Measurements from ENCODE around the gene FAM162A. TPM values are rescaled to one million over a fixed set of nuclear protein-coding genes. Genes with fewer than 3 reads are reported as not detected.
A peak's percentile ranks its signal among the peaks of the same experiment; 100 is the strongest.
"Not testable (repeated sequence)": the region's sequence is repeated elsewhere in the genome, so short reads cannot be mapped to it uniquely, and the experiment has no call there.

FAM162A gene
- total RNA-seq, 2 experiments from 2014 or later: 51.3 to 63.9 TPM

GRCh38 chr3:122364490-122364889, 19.5 kb upstream of the FAM162A start:
- Mint-ChIP-seq H3K9me3 (ENCODE audit: low read depth) (no peaks in the 10 kb centered on the region), H3K4me3 (no peak overlapping the region), H3K27me3 (no peaks in the 10 kb centered on the region), H3K27ac (peak overlapping the region; percentile 84), H3K4me1 (peaks cover 25% of the 10 kb centered on the region), H3K36me3 (peaks cover 35% of the 10 kb centered on the region)
- DNase-seq (no peak), ATAC-seq (no peak)
- CTCF ChIA-PET: interaction anchor here (1.2 kb wide), 1 partner anchor 20 kb away, joined by 4 read pairs; the partner anchor contains the start of gene FAM162A

GRCh38 chr3:122365073-122365472, 18.9 kb upstream of the FAM162A start:
- CTCF ChIA-PET: interaction anchor here (1.2 kb wide), 1 partner anchor 19 kb away, joined by 4 read pairs; the partner anchor contains the start of gene FAM162A
- Mint-ChIP-seq H3K9me3 (ENCODE audit: low read depth) (no peaks in the 10 kb centered on the region), H3K27me3 (no peaks in the 10 kb centered on the region), H3K36me3 (peaks cover 34% of the 10 kb centered on the region), H3K4me1 (peaks cover 25% of the 10 kb centered on the region), H3K4me3 (no peak overlapping the region), H3K27ac (peak overlapping the region; percentile 84)
- no peak for DNase-seq
- ATAC-seq: peak; percentile 33

GRCh38 chr3:122365582-122366378, 18.2 kb upstream of the FAM162A start:
- ATAC-seq: peak; percentile 83
- H3K27me3 Mint-ChIP-seq; DNase-seq; H3K4me3 Mint-ChIP-seq; H3K9me3 Mint-ChIP-seq (ENCODE audit: low read depth): not testable (repeated sequence)
- Mint-ChIP-seq H3K36me3 (peaks cover 32% of the 10 kb centered on the region), H3K4me1 (peaks cover 25% of the 10 kb centered on the region), H3K27ac (peak overlapping the region; percentile 84)
- CTCF ChIA-PET: interaction anchor here (1.2 kb wide), 1 partner anchor 18 kb away, joined by 4 read pairs; the partner anchor contains the start of gene FAM162A

- Mint-ChIP-seq H3K27ac (no peak overlapping the region), H3K4me1 (peaks cover 25% of the 10 kb centered on the region), H3K27me3 (no peaks in the 10 kb centered on the region), H3K9me3 (ENCODE audit: low read depth) (no peaks in the 10 kb centered on the region), H3K36me3 (peaks cover 34% of the 10 kb centered on the region), H3K4me3 (no peak overlapping the region)
- ATAC-seq: no peak
- CTCF ChIA-PET: no interaction called here
- no peak for DNase-seq
Measured at GRCh38 chr3:122366379-122366749, 17.6 kb upstream of the FAM162A start.

- Mint-ChIP-seq H3K9me3 (ENCODE audit: low read depth) (no peaks in the 10 kb centered on the region), H3K27me3 (no peaks in the 10 kb centered on the region), H3K4me1 (peaks cover 16% of the 10 kb centered on the region), H3K4me3 (no peak overlapping the region), H3K36me3 (peaks cover 30% of the 10 kb centered on the region), H3K27ac (no peak overlapping the region)
- CTCF ChIA-PET: interaction anchor here (2.0 kb wide), 1 partner anchor 10 kb away, joined by 6 read pairs; the partner anchor contains the start of gene FAM162A
- ATAC-seq: no peak
- DNase-seq: no peak
Measured at GRCh38 chr3:122374034-122374433, 9.9 kb upstream of the FAM162A start.

GRCh38 chr3:122377975-122378374, 6.0 kb upstream of the FAM162A start:
- ATAC-seq: no peak
- peaks cover 40% of the 10 kb centered on the region for H3K4me1 Mint-ChIP-seq
- peak overlapping the region; percentile 21 for H3K27ac Mint-ChIP-seq
- DNase-seq: no peak
- CTCF ChIA-PET: no interaction called here
- no peaks in the 10 kb centered on the region for H3K9me3 Mint-ChIP-seq (ENCODE audit: low read depth)
- no peaks in the 10 kb centered on the region for H3K27me3 Mint-ChIP-seq
- peaks cover 22% of the 10 kb centered on the region for H3K36me3 Mint-ChIP-seq
- no peak overlapping the region for H3K4me3 Mint-ChIP-seq

- H3K9me3 Mint-ChIP-seq (ENCODE audit: low read depth): no peaks in the 10 kb centered on the region
- H3K36me3 Mint-ChIP-seq: peaks cover 16% of the 10 kb centered on the region
- ATAC-seq (peak; percentile 66), DNase-seq (peak; percentile 91)
- CTCF ChIA-PET: interaction anchor here (1.1 to 4.5 kb wide), 8 partner anchors 10 to 838 kb away, joined by 3 to 32 read pairs (median 8); partner anchors contain the start of gene WDR5B
- H3K27me3 Mint-ChIP-seq: no peaks in the 10 kb centered on the region
- peak within 1 kb of the TSS; percentile 91 for H3K4me3 Mint-ChIP-seq
- H3K27ac Mint-ChIP-seq: peak within 1 kb of the TSS; percentile 92
- H3K4me1 Mint-ChIP-seq: peaks cover 56% of the 10 kb centered on the region
Measured at GRCh38 chr3:122382888-122383666, 905 bp upstream of the FAM162A start, which contains the start of gene MIX23. Gene MIX23 (minus strand): TSS chr3:122383231. CDS start chr3:122383224, 7 bp downstream.

- Mint-ChIP-seq H3K36me3 (peaks cover 16% of the 10 kb centered on the region), H3K4me3 (no peak overlapping the region), H3K9me3 (ENCODE audit: low read depth) (no peaks in the 10 kb centered on the region), H3K27ac (no peak overlapping the region), H3K4me1 (peaks cover 34% of the 10 kb centered on the region), H3K27me3 (no peaks in the 10 kb centered on the region)
- no peak for DNase-seq
- CTCF ChIA-PET: no interaction called here
- no peak for ATAC-seq
Measured at GRCh38 chr3:122387709-122388108, 3.7 kb downstream of the FAM162A start.

GRCh38 chr3:122389197-122389596, 5.2 kb downstream of the FAM162A start:
- CTCF ChIA-PET: no interaction called here
- Mint-ChIP-seq H3K27ac (no peak overlapping the region), H3K27me3 (no peaks in the 10 kb centered on the region), H3K36me3 (peaks cover 23% of the 10 kb centered on the region), H3K4me1 (peaks cover 44% of the 10 kb centered on the region), H3K9me3 (ENCODE audit: low read depth) (no peaks in the 10 kb centered on the region), H3K4me3 (no peak overlapping the region)
- no peak for DNase-seq
- no peak for ATAC-seq

GRCh38 chr3:122389892-122390291, 5.9 kb downstream of the FAM162A start:
- Mint-ChIP-seq H3K4me1 (peaks cover 45% of the 10 kb centered on the region), H3K9me3 (ENCODE audit: low read depth) (no peaks in the 10 kb centered on the region), H3K27ac (no peak overlapping the region), H3K27me3 (no peaks in the 10 kb centered on the region), H3K36me3 (peaks cover 21% of the 10 kb centered on the region), H3K4me3 (no peak overlapping the region)
- CTCF ChIA-PET: interaction anchor here (1.3 kb wide), 1 partner anchor 292 kb away, joined by 3 read pairs; no protein-coding TSS in a partner anchor
- ATAC-seq (no peak), DNase-seq (no peak)

- no peak for ATAC-seq
Measured at GRCh38 chr3:122390665-122391064, 6.7 kb downstream of the FAM162A start.

GRCh38 chr3:122391681-122392446, 7.9 kb downstream of the FAM162A start:
- H3K9me3 Mint-ChIP-seq (ENCODE audit: low read depth): no peaks in the 10 kb centered on the region
- DNase-seq: no peak
- CTCF ChIA-PET: interaction anchor here (1.4 kb wide), 1 partner anchor 402 kb away, joined by 3 read pairs; the partner anchor contains the start of gene HSPBAP1
- ATAC-seq: no peak
- no peak overlapping the region for H3K27ac Mint-ChIP-seq
- H3K4me1 Mint-ChIP-seq: peaks cover 44% of the 10 kb centered on the region
- no peaks in the 10 kb centered on the region for H3K27me3 Mint-ChIP-seq
- H3K4me3 Mint-ChIP-seq: no peak overlapping the region
- peaks cover 16% of the 10 kb centered on the region for H3K36me3 Mint-ChIP-seq

More at GRCh38 chr3:122390665-122391064, 6.7 kb downstream of the FAM162A start:
- Mint-ChIP-seq H3K4me3 (no peak overlapping the region), H3K4me1 (peaks cover 48% of the 10 kb centered on the region), H3K36me3 (peaks cover 21% of the 10 kb centered on the region), H3K9me3 (ENCODE audit: low read depth) (no peaks in the 10 kb centered on the region), H3K27ac (no peak overlapping the region), H3K27me3 (no peaks in the 10 kb centered on the region)
- no peak for DNase-seq
- CTCF ChIA-PET: interaction anchor here (1.1 to 1.3 kb wide), 2 partner anchors 25 to 291 kb away, joined by 3 read pairs; partner anchors contain the start of gene WDR5B

All from activated CD8-positive, alpha-beta memory T cell treated with anti-CD3 and anti-CD28 coated beads, Interleukin-2, amount 10 ng/mL, durations not matched to agents 7 days and 5 days (primary cell).